ENCODE measurements around the gene RAB3GAP2.
A peak's percentile ranks its signal among the peaks of the same experiment; 100 is the strongest.
"Not testable (repeated sequence)": the region's sequence is repeated elsewhere in the genome, so short reads cannot be mapped to it uniquely, and the experiment has no call there.

Gene RAB3GAP2

DNA sequence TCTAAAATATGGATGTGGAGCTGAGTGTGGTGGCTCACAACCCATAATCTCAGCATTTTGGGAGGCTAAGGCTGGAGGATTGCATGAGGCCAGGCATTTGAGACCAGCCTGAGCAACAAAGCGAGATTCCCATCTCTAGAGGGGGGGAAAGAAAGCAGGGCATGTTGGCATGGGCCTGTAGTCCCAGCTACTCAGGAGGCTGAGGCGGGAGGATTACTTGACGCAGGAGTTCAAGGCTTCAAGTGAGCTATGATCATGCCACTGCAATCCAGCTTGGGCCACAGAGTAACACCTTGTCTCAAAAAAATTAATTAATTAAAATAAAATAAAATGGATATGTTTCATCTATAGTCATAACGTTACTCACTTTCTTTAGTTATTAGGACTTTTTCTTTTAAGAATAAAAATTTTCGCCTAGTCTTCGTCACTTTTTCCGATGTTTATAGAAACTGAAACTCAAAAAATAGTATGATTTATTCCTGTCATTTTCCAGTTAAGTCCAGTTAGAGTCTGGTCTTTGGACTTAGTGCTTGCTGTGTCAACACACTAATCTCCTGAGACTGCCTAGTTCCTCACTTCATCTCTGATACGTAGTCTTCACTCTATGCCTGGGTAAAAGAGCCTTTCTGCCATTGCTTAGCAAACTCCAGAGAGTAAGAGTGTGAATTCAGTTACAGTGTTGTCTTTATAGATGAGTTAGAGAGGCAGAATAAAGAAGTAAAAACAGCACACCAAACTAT, 150.3 kb downstream of the RAB3GAP2 start:
- H3K27ac Mint-ChIP-seq, result no peak overlapping the region
- no peak overlapping the region for H3K4me3 Mint-ChIP-seq
- DNase-seq, result no peak
- H3K9me3 Mint-ChIP-seq, result no peaks in the 10 kb centered on the region
- peaks cover under 1% of the 10 kb centered on the region for H3K36me3 Mint-ChIP-seq
- no peaks in the 10 kb centered on the region for H3K27me3 Mint-ChIP-seq
- CTCF ChIA-PET, result interaction anchor here (2.9 kb wide), 1 partner anchor 9 kb away, joined by 10 read pairs; no protein-coding TSS in a partner anchor
- H3K4me1 Mint-ChIP-seq, result no peaks in the 10 kb centered on the region

DNA sequence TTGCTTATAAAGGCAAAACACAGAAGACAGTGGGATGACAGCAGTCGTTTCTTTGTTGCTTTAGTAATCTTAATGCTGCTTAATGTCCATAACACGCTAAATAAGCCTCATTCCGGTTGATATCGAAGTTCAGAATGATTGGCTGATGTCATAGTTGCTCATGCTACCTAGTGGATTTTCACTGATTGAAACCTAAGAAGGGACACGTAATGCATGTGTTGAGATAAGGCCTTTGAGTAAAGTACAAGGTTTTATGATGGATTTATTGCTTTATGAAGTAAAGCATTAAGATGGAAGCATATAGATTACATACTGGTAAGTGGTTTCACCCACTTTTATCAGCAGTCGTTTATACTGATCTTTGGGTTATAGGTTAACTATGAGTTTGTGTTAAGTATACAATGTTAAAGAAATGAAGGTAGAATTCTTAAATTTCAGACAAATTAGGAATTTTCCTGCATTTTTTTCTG, 153.2 kb downstream of the RAB3GAP2 start:
- CTCF ChIA-PET, result no interaction called here
- no peak overlapping the region for H3K4me3 Mint-ChIP-seq
- no peaks in the 10 kb centered on the region for H3K27me3 Mint-ChIP-seq
- no peak overlapping the region for H3K27ac Mint-ChIP-seq
- DNase-seq, result no peak
- H3K36me3 Mint-ChIP-seq, result peaks cover 13% of the 10 kb centered on the region
- no peaks in the 10 kb centered on the region for H3K9me3 Mint-ChIP-seq
- peaks cover under 1% of the 10 kb centered on the region for H3K4me1 Mint-ChIP-seq

- H3K27ac Mint-ChIP-seq, result no peak overlapping the region
- H3K4me1 Mint-ChIP-seq, result peaks cover 7% of the 10 kb centered on the region
- no peaks in the 10 kb centered on the region for H3K9me3 Mint-ChIP-seq
- no peaks in the 10 kb centered on the region for H3K27me3 Mint-ChIP-seq
- CTCF ChIA-PET, result interaction anchor here (0.7 to 1.8 kb wide), 10 partner anchors 8 to 46 kb away, joined by 3 to 10 read pairs (median 4); partner anchors contain the start of gene IARS2
- DNase-seq, result peak; percentile 34
- H3K36me3 Mint-ChIP-seq, result peaks cover 36% of the 10 kb centered on the region
- H3K4me3 Mint-ChIP-seq, result no peak overlapping the region
Observed at GRCh38 chr1:220113136-220113695, 159.0 kb downstream of the RAB3GAP2 start.

DNA sequence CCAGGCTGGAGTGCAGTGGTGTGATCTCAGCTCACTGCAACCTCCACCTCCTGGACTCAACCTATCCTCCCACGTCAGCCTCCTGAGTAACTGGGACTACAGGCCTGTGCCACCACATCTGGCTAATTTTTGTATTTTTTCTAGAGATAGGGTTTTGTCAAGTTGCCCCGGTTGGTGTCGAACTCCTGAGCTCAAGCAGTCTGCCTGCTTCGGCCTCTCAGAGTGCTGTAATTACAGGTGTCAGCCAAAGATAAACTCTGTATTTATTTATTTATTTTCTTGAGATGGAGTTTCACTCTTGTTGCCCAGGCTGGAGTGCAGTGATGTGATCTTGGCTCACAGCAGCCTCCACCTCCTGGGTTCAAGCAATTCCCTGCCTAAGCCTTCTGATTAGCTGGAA, 159.7 kb downstream of the RAB3GAP2 start:
- CTCF ChIA-PET, result interaction anchor here (0.9 to 1.8 kb wide), 8 partner anchors 8 to 669 kb away, joined by 3 to 10 read pairs (median 4); partner anchors contain the start of gene IARS2
- H3K9me3 Mint-ChIP-seq, result not testable (repeated sequence)

DNA sequence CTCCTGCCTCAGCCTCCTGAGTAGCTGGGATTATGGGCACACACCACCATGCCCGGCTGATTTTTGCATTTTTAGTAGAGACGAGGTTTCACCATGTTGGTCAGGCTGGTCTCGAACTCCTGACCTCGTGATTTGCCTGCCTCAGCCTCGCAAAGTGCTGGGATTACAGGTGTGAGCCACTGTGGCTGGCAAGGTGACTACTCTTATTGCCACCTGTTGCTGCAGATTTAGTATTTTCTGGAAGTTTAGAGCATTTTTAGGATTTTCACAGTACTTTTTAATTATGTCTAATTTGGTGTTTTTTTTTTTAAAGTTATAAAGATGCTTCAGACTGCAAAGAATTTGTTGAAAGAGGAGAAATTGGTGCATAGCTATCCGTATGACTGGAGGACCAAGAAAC, 161.8 kb downstream of the RAB3GAP2 start:
- H3K27ac Mint-ChIP-seq, H3K27me3 Mint-ChIP-seq, H3K9me3 Mint-ChIP-seq, H3K4me1 Mint-ChIP-seq, H3K4me3 Mint-ChIP-seq, DNase-seq, CTCF ChIA-PET: not testable (repeated sequence)
- H3K36me3 Mint-ChIP-seq, result peaks cover 44% of the 10 kb centered on the region

More for the DNA sequence above, 159.7 kb downstream of the RAB3GAP2 start:
- H3K4me1 Mint-ChIP-seq, H3K4me3 Mint-ChIP-seq, DNase-seq, H3K27me3 Mint-ChIP-seq, H3K27ac Mint-ChIP-seq: not testable (repeated sequence)
- H3K36me3 Mint-ChIP-seq, result peaks cover 38% of the 10 kb centered on the region

DNA sequence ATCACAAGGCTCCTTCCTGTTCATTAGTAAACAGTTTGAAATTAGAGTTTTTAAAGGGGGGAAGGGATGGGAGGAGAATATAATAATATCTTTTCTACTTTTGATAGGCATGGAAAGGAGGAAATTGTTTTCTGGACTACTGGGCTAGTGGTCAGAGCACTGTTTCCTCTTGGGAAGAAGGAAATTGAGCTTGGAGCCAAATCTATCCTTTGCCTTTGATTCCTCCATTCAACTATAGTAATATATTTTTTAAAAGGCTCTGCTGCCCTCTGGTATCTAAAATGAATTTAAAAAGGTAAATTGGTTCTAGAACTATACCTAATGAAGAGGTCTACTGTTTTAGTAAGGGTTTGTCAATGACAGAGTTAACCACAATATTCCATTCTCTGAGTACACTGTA, 172.4 kb downstream of the RAB3GAP2 start:
- no peak overlapping the region for H3K4me3 Mint-ChIP-seq
- CTCF ChIA-PET, result interaction anchor here (0.9 to 1.3 kb wide), 4 partner anchors 12 to 59 kb away, joined by 3 to 4 read pairs (median 3); no protein-coding TSS in a partner anchor
- no peak overlapping the region for H3K27ac Mint-ChIP-seq
- peaks cover 14% of the 10 kb centered on the region for H3K4me1 Mint-ChIP-seq
- peaks cover 36% of the 10 kb centered on the region for H3K36me3 Mint-ChIP-seq
- DNase-seq, result no peak
- no peaks in the 10 kb centered on the region for H3K27me3 Mint-ChIP-seq
- no peaks in the 10 kb centered on the region for H3K9me3 Mint-ChIP-seq
